Measurements from ENCODE around the gene VAT1L.

The VAT1L gene

GRCh38 chr16:77905374-77905920 lies 117.1 kb downstream of the VAT1L start:
- no peak for DNase-seq
- TF ChIP-seq GATA1 (IDR thresholded peaks at IDR 0.05; ENCODE audit: low read depth, low read length) = no peak
- no peak for TF ChIP-seq POLR2A (IDR thresholded peaks at IDR 0.05; ENCODE audit: low read length)

- TF ChIP-seq POLR2A (IDR thresholded peaks at IDR 0.05; ENCODE audit: low read length) (no peak), GATA1 (IDR thresholded peaks at IDR 0.05; ENCODE audit: low read depth, low read length) (no peak)
- DNase-seq = no peak
Measured at GRCh38 chr16:77910021-77910420, 121.7 kb downstream of the VAT1L start.

GRCh38 chr16:77912617-77913016 lies 124.3 kb downstream of the VAT1L start:
- no peak for DNase-seq
- TF ChIP-seq POLR2A (IDR thresholded peaks at IDR 0.05; ENCODE audit: low read length) (no peak), GATA1 (IDR thresholded peaks at IDR 0.05; ENCODE audit: low read depth, low read length) (no peak)

DNA sequence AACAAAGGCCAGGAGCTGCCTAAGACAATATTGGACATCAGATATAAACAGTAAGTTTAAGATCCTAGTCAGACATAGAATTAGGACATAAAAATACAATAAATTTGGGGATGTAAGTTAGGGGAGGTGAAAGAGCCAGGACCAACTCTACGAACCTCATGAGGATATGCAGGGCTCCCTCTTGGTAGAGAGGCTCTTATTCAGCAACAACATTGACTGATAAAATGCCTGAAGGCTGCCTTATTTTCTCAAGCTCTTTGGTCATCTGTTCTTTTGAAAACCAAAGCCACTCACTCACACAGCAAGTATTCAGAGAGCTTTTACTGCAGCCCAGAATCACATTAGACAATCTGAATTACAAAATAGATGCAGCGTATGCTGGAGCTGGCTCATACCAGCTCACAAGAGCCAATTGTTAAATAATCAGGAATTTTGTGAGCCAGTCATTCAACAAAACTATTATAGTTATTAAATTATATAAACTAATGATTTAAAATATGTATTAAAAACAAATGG lies 125.4 kb downstream of the VAT1L start:
- TF ChIP-seq GATA1 (IDR thresholded peaks at IDR 0.05; ENCODE audit: low read depth, low read length) (no peak), POLR2A (IDR thresholded peaks at IDR 0.05; ENCODE audit: low read length) (no peak)
- no peak for DNase-seq

GRCh38 chr16:77916111-77916510 lies 127.7 kb downstream of the VAT1L start:
- DNase-seq = no peak
- TF ChIP-seq GATA1 (IDR thresholded peaks at IDR 0.05; ENCODE audit: low read depth, low read length) = no peak
- no peak for TF ChIP-seq POLR2A (IDR thresholded peaks at IDR 0.05; ENCODE audit: low read length)

- TF ChIP-seq GATA1 (IDR thresholded peaks at IDR 0.05; ENCODE audit: low read depth, low read length) (no peak), POLR2A (IDR thresholded peaks at IDR 0.05; ENCODE audit: low read length) (no peak)
- no peak for DNase-seq
Measured at GRCh38 chr16:77917971-77918370, 129.6 kb downstream of the VAT1L start.

- DNase-seq = no peak
- no peak for TF ChIP-seq POLR2A (IDR thresholded peaks at IDR 0.05; ENCODE audit: low read length)
- TF ChIP-seq GATA1 (IDR thresholded peaks at IDR 0.05; ENCODE audit: low read depth, low read length) = no peak
Measured at GRCh38 chr16:77918809-77919707, 130.7 kb downstream of the VAT1L start.

DNA sequence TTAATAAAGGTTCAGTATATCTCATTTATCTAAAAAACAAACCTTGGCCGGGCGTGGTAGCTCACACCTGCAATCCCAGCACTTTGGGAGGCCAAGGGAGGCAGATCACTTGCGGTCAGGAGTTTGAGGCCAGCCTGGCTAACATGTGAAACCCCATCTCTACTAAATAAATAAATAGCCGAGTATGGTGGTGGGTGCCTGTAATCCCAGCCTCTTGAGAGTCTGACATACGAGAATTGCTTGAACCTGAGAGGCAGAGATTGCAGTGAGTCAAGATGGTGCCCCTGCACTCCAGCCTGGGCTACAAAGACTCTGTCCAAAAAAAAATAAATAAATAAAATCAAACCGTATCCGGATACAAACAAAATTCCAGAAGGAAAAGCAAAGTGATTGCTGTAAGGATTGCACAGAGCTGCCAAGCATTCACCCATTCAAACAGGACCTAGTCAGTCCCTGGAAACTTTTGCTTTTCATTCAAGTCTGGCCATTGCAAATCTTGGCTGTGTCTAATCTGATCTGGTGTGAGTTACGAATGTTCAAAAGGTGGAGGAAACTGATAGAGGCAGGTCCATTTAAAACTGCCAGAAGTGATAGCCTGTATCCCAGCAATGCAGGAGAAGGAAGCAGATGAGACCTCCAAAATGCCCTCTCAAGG lies 131.5 kb downstream of the VAT1L start:
- TF ChIP-seq POLR2A (IDR thresholded peaks at IDR 0.05; ENCODE audit: low read length) = no peak
- TF ChIP-seq GATA1 (IDR thresholded peaks at IDR 0.05; ENCODE audit: low read depth, low read length) = no peak
- DNase-seq = no peak

GRCh38 chr16:77920984-77921383 lies 132.6 kb downstream of the VAT1L start:
- TF ChIP-seq GATA1 (IDR thresholded peaks at IDR 0.05; ENCODE audit: low read depth, low read length) = no peak
- no peak for TF ChIP-seq POLR2A (IDR thresholded peaks at IDR 0.05; ENCODE audit: low read length)
- no peak for DNase-seq

DNA sequence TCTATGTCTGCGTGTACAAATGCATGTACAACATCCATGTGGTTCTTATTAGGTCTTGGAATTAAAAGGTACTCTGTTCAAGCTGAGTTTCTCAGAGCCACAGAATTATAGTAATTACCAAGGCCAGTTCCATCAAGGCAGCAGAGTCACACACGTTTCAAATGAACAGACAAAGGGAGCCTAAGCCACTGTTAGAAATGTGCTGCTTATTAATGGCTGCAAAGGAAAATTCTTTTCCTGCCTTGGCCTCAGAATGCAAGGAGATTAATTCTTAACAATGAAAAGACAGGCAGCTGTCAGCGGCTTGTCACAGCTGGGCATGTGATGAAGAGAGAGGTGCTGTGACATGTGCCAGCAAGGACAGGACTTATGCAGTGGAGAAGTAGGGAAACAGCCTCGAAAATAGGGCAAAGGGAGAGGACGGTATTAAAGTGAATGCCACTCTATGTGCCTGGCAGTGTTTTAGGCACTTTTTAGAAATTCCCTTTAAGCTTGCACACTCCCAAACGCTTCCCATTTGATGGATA lies 133.9 kb downstream of the VAT1L start:
- DNase-seq = no peak
- no peak for TF ChIP-seq POLR2A (IDR thresholded peaks at IDR 0.05; ENCODE audit: low read length)

GRCh38 chr16:77925531-77925930 lies 137.2 kb downstream of the VAT1L start:
- TF ChIP-seq GATA1 (IDR thresholded peaks at IDR 0.05; ENCODE audit: low read depth, low read length) = no peak
- no peak for TF ChIP-seq POLR2A (IDR thresholded peaks at IDR 0.05; ENCODE audit: low read length)
- DNase-seq = no peak

GRCh38 chr16:77928096-77928495 lies 139.7 kb downstream of the VAT1L start:
- no peak for TF ChIP-seq POLR2A (IDR thresholded peaks at IDR 0.05; ENCODE audit: low read length)
- no peak for TF ChIP-seq GATA1 (IDR thresholded peaks at IDR 0.05; ENCODE audit: low read depth, low read length)
- no peak for DNase-seq

GRCh38 chr16:77929004-77929403 lies 140.6 kb downstream of the VAT1L start:
- TF ChIP-seq POLR2A (IDR thresholded peaks at IDR 0.05; ENCODE audit: low read length) (no peak), GATA1 (IDR thresholded peaks at IDR 0.05; ENCODE audit: low read depth, low read length) (no peak)
- DNase-seq = no peak

GRCh38 chr16:77931058-77931457 lies 142.7 kb downstream of the VAT1L start:
- TF ChIP-seq GATA1 (IDR thresholded peaks at IDR 0.05; ENCODE audit: low read depth, low read length) (no peak), POLR2A (IDR thresholded peaks at IDR 0.05; ENCODE audit: low read length) (no peak)

More at GRCh38 chr16:77931058-77931457, 142.7 kb downstream of the VAT1L start:
- DNase-seq = no peak
